GM21515 (cell line): Measurements from ENCODE around the gene IL7R.

Source experiments
- ATAC-seq: cut with Tn5 transposase; IDR thresholded peaks from one replicate; pipeline ENCODE4 v1.9.1; 2021; ENCODE audit not compliant: unreplicated experiment

IL7R gene

DNA sequence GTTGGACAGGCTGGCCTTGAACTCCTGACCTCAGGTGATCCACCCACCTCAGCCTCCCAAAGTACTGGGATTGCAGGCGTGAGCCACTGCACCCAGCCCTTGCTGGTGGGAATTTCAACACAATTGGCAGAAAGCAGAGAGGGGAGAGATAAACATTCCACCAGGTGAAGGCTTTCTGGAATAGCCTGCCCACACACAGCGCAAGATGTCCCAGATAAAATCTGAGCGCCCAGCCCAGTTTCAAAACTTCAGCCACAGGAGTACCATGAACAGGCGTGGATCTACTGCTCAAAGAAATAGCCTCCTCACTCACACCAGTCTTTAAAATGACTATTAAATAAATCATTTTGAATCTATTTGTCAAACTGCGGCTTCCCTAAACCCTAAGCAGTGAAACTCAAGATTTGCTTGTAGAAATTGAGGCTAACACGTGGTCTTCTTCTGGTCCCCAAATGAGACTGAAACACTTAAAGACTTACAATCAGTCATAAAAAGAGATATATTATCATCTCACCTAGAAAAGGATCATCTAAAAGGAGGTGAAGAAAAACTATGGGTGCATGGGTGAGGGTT, 47.0 kb downstream of the IL7R start:
- ATAC-seq, result no peak

DNA sequence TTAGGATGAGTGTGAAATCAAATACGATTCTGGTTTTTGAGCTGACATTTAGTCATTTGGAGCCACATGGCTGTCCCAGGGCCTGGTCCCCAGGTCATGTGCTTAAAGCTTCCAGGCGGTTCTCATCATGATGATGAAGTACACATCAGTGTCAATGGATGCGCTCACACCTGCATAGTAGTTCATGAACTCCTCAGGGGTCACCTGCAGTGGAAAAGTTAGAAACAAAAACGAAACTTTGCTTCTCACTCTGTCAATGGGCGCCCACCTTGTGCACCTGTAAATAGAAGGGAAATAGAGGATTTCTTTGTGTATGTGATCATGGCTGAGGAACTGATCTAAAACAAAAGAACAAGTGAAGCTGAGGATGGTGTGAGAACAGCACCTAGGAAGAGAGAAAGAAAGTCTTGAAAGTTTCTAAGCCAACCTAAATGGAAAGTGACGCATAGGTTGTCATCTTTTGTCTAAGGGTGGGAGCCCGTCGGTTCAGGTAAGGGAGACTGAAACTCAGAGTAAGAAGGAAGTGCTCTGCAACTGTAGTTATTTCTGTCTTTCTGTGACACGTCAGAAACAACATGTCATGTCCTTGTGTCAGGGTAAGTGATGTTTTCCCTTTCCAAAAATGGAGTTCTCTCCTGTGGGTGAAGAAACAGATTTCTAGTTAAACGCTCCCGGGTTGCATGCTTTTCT, 47.9 kb downstream of the IL7R start:
- peak; percentile 68 for ATAC-seq

- ATAC-seq, result no peak
Measured at GRCh38 chr5:35908228-35908627, 51.5 kb downstream of the IL7R start.

GRCh38 chr5:35908814-35909213, 52.1 kb downstream of the IL7R start:
- no peak for ATAC-seq

DNA sequence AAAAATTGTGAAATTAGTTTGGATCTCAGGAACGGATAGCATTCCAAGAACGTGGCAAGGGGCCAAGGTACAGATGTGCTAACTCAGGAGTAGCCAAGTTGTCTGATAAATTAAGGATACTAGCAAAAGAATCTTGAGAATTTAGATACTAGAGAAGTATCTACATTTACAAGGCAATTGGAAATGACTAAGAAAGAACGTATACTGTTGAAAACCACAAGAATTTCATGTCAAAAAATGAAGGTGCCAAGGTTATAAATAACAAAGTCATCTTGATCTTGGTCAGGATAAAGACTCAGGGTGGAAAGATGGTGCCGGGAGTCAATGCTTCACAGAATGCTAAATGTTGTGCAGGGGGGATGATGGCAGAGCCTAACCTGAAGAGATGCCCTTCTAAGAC, 62.5 kb downstream of the IL7R start:
- ATAC-seq, result no peak

GRCh38 chr5:35920890-35921289, 64.2 kb downstream of the IL7R start:
- ATAC-seq, result no peak

GRCh38 chr5:35921930-35922329, 65.2 kb downstream of the IL7R start:
- no peak for ATAC-seq

DNA sequence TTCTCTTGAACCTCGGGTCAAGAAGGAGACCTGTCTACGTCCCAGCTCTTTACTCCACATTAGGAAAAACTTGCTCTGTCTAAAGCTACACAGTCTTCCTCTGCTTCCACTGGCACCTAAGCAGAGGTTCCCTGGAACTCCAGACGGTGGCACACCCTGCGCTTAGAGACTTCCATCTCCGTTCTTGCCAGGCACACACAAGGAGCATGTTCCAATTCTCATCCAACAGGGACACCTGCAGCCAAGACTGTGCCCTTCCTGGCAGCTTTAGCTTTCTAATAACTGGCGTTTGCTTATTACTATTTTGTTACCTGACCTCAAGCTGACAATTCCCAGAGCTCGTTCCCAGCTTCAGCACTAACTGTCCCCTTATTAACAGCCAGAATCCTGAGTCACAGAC, 65.8 kb downstream of the IL7R start:
- ATAC-seq, result no peak

GRCh38 chr5:35924122-35924949, 67.6 kb downstream of the IL7R start:
- ATAC-seq, result no peak

GRCh38 chr5:35924950-35925722, 68.4 kb downstream of the IL7R start:
- ATAC-seq, result peak; percentile 62

- peak; percentile 80 for ATAC-seq
Measured at GRCh38 chr5:35926389-35927051, 69.8 kb downstream of the IL7R start.
